Measurements from ENCODE around the gene FSIP2.
"Not testable (repeated sequence)": the region's sequence is repeated elsewhere in the genome, so short reads cannot be mapped to it uniquely, and the experiment has no call there.

FSIP2 gene

GRCh38 chr2:185802926-185803325 lies 64.3 kb downstream of the FSIP2 start:
- no peak for DNase-seq

DNA sequence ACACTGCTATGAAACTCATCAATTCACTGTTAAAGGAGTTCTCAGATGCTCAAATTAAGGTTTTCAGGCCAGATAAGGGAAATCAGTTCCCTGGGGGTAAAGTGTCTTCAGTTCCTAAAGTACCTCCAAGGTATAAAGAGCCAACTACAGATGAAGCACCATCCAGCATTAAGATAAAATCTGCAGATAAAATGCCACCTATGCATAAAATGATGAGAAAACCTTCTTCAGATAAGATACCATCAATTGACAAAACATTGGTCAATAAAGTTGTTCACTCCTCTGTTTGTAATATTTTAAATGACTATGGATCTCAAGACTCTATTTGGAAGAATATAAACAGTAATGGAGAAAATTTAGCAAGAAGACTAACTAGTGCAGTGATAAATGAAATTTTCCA lies 68.2 kb downstream of the FSIP2 start:
- DNase-seq, result no peak

DNA sequence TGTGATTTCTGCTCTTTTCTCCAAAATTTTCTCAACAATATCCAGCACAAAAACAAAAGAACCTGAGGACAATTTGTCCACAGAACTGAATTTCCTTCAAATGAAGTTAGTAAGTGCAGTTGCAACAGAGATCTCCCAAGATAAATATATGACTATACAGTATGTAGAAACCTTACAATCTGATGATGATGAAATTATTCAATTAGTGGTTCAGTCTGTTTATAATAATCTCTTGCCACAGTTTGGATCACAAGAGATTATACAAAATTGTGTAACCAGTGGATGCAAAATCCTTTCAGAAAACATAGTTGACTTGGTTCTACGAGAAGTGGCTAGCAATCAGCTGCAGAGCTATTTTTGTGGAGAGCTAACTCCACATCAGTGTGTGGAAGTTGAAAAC lies 68.7 kb downstream of the FSIP2 start:
- no peak for DNase-seq

DNA sequence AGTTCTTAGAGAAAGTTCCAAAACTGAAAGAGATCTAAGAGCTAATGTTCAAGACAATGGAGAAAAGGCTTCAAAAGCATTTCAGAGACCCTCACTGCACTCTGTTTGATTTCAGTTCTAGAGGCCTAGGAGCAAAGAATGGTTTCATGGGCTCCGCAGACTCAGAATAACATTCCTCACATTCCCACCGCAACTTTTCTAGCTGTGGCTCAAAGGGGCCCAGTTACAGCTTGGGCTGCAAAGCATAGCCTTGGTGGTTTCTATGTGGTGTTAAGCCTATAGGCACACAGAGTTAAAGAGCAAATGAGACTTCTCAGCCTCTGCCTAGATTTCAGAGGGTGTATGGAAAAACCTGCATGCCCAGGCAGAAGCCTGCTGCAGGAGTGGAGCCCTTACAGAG lies 73.0 kb downstream of the FSIP2 start:
- no peak for DNase-seq

DNA sequence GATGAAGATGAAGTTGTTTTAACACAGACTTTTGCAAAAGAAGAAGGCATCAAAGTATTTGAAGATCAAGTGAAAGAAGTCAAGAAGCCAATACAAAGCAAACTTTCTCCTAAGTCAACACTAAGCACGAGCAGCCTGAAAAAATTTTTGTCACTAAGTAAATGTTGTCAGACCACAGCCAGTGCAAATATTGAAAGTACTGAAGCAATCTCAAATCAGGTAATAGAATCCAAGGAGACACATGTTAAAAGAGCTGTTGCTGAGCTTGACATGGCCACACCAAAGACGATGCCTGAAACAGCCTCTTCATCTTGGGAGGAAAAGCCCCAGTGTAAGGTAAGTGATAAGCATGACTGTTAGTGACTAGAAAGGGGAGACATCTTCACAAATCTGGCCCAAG lies 75.1 kb downstream of the FSIP2 start:
- DNase-seq, result no peak

DNA sequence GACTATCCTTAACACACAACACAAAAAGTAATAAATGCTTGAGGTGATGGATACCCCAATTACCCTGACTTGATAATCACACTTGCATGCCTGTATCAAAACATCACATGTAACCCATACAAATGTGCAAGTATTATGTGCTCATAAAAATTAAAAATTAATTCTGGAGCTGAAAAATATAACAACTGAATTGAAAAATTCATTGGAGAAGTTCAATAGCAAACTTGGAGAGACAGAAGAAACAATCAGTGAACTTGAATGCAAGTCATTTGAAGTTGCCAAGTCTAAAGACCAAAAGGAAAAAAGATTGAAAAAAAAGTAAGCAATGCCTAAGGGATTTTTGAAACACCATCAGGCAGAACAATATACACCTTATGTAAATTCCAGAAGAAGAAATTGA lies 79.4 kb downstream of the FSIP2 start:
- DNase-seq, result no peak

GRCh38 chr2:185821467-185821866 lies 82.9 kb downstream of the FSIP2 start:
- no peak for DNase-seq

GRCh38 chr2:185823773-185824172 lies 85.2 kb downstream of the FSIP2 start:
- DNase-seq, result no peak

DNA sequence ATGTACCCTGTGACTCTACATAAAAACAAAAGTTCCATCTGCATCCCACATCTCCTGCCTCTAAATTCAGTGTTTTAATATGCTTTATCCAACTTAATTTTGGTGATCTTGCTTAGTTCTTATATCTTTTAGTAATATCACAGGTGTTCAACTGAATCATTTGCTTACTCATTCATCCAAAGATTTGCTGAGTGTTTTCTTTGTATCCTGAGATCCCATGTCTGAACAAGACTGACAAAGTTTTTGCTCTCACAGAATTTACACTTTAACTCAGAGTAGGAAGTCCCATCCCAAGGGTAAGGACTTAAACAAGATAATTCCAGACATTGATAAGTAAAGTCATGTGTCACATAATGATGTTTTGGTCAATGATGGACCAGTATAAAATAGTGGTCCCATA lies 87.0 kb downstream of the FSIP2 start:
- no peak for DNase-seq

DNA sequence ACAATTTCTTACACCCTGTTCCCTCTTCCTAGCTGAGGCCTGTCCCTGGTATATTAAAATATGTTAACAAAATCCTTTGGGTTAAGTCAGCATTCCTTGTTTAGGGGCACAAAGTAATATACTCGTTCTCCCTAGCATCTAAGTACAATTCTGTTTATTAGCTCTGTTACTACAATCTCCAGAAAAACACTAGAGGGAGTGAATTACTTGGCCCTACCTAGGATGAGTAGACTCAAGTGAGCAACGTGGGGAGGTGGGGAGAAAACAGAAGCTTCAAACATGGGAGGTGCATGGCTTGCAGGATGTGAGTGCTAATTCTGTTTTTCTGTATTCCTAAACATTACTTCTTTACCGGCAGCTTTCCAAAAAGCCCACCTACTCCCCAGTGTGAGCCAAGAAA lies 89.7 kb downstream of the FSIP2 start:
- no peak for DNase-seq

GRCh38 chr2:185833864-185834263 lies 95.3 kb downstream of the FSIP2 start:
- DNase-seq, result no peak

- no peak for DNase-seq
Observed at GRCh38 chr2:185835974-185836373, 97.4 kb downstream of the FSIP2 start.

- DNase-seq, result no peak
Observed at GRCh38 chr2:185854885-185855284, 116.3 kb downstream of the FSIP2 start.

DNA sequence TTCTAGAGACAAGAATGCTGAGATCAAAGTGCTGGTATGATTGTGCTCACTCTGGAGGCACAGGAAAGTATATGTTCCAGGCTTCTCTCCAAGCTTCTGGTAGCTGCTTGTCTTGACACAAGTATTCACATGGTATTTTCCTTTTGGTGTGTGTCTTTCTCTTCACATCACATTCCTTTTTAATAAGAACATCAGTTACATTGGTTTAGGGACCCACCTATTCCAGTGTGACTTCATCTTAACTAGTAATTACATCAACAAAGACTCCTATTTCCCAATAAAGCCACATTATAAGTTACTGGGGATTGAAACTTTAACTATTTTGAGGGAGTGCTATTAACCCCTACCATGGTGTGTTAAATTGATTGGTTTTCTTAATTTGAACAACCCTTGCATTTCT lies 119.1 kb downstream of the FSIP2 start:
- no peak for DNase-seq

- DNase-seq, result no peak
Observed at GRCh38 chr2:185859506-185859905, 120.9 kb downstream of the FSIP2 start.

GRCh38 chr2:185860321-185860720 lies 121.7 kb downstream of the FSIP2 start:
- DNase-seq, result no peak

DNA sequence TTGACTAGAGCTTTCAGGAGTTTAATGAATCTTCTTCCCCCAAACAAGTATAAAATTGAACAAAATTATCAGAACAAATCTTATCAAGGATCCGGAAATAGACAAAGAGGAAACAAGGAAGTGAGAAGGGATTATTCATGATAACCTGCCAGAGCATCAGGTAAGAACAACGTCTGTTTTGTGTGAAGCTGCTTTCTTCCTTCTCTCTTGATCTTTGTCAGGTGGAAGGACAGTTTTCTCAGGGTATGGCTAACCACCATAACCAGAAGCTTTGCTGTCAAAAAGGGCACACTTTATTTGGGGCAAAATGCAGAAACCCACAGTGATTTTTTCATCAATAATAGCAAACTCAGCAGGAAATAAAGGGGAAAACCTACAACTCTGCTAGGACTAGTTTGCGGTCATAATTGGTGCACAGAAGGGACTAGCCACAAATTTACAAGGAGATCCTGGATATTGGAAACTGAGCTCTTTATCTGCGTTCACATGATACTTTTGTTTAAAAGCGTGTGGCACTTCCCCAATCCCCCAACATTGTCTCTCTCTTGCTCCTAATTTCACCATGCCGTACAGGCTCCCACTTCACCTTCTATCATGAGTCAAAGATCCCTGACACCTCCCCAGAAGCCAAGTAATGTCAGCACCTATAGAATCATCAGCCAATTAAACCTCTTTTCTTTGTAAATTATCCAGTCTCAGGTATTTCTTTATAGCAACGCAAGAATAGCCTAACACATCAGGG lies 124.2 kb downstream of the FSIP2 start:
- DNase-seq, result no peak

GRCh38 chr2:185864468-185865260 lies 126.1 kb downstream of the FSIP2 start:
- not testable (repeated sequence) for DNase-seq

DNA sequence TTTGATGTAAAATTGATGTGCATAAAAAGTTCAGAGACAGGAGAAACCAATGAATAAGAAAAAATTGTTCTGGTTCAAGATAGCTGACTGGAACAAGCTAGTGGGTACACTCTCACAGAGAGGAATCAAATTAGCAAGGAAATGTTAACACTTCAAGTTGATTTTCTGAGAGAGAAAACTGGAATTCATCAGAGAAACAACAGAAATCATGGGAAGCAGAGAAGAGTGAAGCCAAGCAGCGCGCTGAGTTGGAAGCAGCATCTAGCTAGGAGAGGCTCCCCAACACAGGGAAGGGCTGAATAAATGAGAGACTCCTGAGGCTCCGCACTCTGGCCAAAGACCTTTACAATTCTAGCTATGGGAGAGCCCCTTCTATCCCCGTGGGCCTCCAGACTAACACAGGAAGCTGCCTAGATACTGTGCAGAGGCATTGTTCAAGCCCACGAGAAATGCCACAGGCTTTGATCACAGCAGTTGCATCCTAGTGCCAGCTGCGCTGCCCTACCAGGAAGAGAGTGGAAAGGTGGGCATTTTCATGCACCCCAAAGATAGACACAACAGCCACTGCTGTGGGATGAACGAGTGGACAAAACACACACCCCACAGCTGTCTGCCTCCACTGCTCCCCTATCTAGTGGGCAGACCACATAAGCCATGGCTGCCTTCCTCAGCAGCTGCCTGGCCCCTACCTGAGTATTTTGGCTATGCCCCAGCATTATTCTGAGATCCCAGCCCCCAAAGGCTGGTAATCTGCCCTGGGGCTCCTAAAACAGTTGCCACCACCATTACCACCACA lies 136.7 kb downstream of the FSIP2 start:
- no peak for DNase-seq

GRCh38 chr2:185876234-185876633 lies 137.6 kb downstream of the FSIP2 start:
- DNase-seq, result no peak

DNA sequence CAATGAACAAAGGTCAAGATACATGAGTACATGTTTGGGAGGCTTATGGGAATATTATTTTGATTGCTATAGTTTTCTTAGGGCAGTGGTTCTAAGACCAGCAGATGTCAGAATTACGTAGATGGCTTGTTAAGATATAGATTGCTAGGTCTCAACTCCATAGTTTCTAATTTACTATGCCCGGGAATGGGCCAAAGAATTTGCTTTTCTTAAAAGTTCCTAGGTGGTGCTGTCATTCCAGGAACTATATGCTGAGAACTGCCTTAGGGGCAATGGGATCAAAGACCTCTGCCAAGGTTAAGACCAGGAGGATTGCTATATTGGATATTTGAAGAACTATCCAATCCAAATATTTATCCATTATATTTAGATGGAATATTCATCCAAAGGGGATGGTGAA lies 141.8 kb downstream of the FSIP2 start:
- DNase-seq, result no peak
